SU-DHL-6 (cell line): ENCODE measurements around the gene CXXC5.
"Not testable (repeated sequence)": the region's sequence is repeated elsewhere in the genome, so short reads cannot be mapped to it uniquely, and the experiment has no call there.

Experiments used
- H2AFZ ChIP-seq: fragments of 200-600 bp; sonication (generic); 2 replicates; pipeline ENCODE4 v1.6.1; 2014; ENCODE audit warnings: low read depth, mild to moderate bottlenecking, moderate library complexity, mixed read lengths, antibody characterized with exemption, low read length; ENCODE audit not compliant: severe bottlenecking
- H3F3A ChIP-seq: fragments of 200-600 bp; shearing (Covaris generic); 2 replicates; pipeline ENCODE4 v1.6.0; 2016; ENCODE audit warnings: antibody characterized with exemption, mild to moderate bottlenecking; ENCODE audit not compliant: insufficient read depth
- H3K27ac ChIP-seq: fragments of 200-600 bp; sonication (generic); 2 replicates; pipeline ENCODE4 v1.5.1; 2016; ENCODE audit warnings: low read depth, mild to moderate bottlenecking, low read length, moderate library complexity, mixed read lengths
- H3K27me3 ChIP-seq: fragments of 200-600 bp; sonication (generic), shearing (Covaris generic); 2 replicates; pipeline ENCODE4 v1.6.0; 2014; ENCODE audit warnings: mild to moderate bottlenecking, low read length
- H3K36me3 ChIP-seq: fragments of 200-600 bp; sonication (generic); 2 replicates; pipeline ENCODE4 v1.6.1; 2014; ENCODE audit warnings: mild to moderate bottlenecking, low read length, mixed read lengths
- H3K4me2 ChIP-seq: fragments of 300-600, 200-600 bp; shearing (Covaris generic), sonication (generic); 2 replicates; pipeline ENCODE4 v1.6.0; 2014; ENCODE audit warnings: low read length, low read depth, mild to moderate bottlenecking; ENCODE audit not compliant: poor library complexity, severe bottlenecking
- H3K4me3 ChIP-seq: fragments of 200-600 bp; sonication (generic); 2 replicates; pipeline ENCODE4 v1.5.1; 2014; ENCODE audit warnings: antibody characterized with exemption, low read length, mild to moderate bottlenecking, mixed read lengths; ENCODE audit not compliant: insufficient read depth, poor library complexity, severe bottlenecking
- H3K79me2 ChIP-seq: fragments of 200-600 bp; sonication (generic); 2 replicates; pipeline ENCODE4 v1.6.1; 2014; ENCODE audit warnings: mild to moderate bottlenecking, low read length, moderate library complexity; ENCODE audit not compliant: insufficient read depth
- H3K9ac ChIP-seq: fragments of 200-600 bp; sonication (generic); 2 replicates; pipeline ENCODE4 v1.7.0; 2014; ENCODE audit warnings: mild to moderate bottlenecking, low read length
- H3K9me2 ChIP-seq: fragments of 200-600 bp; sonication (generic); replicated peaks from 2 replicates; pipeline ENCODE4 v1.6.1; 2014; ENCODE audit warnings: low read length; ENCODE audit not compliant: insufficient read depth
- H3K9me3 ChIP-seq: fragments of 200-600 bp; sonication (generic); 2 replicates; pipeline ENCODE4 v1.6.1; 2014; ENCODE audit warnings: low read length, mixed read lengths; ENCODE audit not compliant: insufficient read depth
- H4K20me1 ChIP-seq: fragments of 200-600 bp; sonication (generic); 2 replicates; pipeline ENCODE4 v1.6.1; 2014; ENCODE audit warnings: low read depth, mild to moderate bottlenecking, antibody characterized with exemption, low read length, moderate library complexity, mixed read lengths
- CTCF ChIP-seq: fragments of 200-600 bp; sonication (generic); IDR thresholded peaks from one replicate; pipeline ENCODE4 v1.5.1; 2017; ENCODE audit warnings: antibody characterized with exemption, mild to moderate bottlenecking, low read length, moderate library complexity; ENCODE audit not compliant: insufficient read depth, poor library complexity, severe bottlenecking
- EZH2phosphoT487 ChIP-seq: fragments of 200-600 bp; sonication (generic), shearing (Covaris generic); conservative IDR thresholded peaks from 2 replicates; pipeline ENCODE4 v1.6.1; 2018; ENCODE audit warnings: mild to moderate bottlenecking, antibody characterized with exemption, low read length, moderate library complexity, mixed read lengths

CXXC5 gene

GRCh38 chr5:139725073-139725830, 77.1 kb downstream of the CXXC5 start:
- Histone ChIP-seq H3K36me3 (no peaks in the 10 kb centered on the region), H4K20me1 (no peaks in the 10 kb centered on the region), H2AFZ (no peak overlapping the region), H3K4me2 (no peak overlapping the region), H3K9me3 (no peaks in the 10 kb centered on the region), H3K27me3 (no peaks in the 10 kb centered on the region), H3K9me2 (no peaks in the 10 kb centered on the region), H3K79me2 (no peaks in the 10 kb centered on the region), H3K9ac (no peak overlapping the region), H3F3A (no peaks in the 10 kb centered on the region), H3K27ac (no peak overlapping the region), H3K4me3 (no peak overlapping the region)
- no peak for TF ChIP-seq CTCF
- TF ChIP-seq EZH2phosphoT487, result no peak

GRCh38 chr5:139726248-139726647, 78.1 kb downstream of the CXXC5 start:
- no peak for TF ChIP-seq EZH2phosphoT487
- no peak for TF ChIP-seq CTCF
- Histone ChIP-seq H4K20me1 (no peaks in the 10 kb centered on the region), H3K27ac (no peak overlapping the region), H3K9me2 (no peaks in the 10 kb centered on the region), H3K9me3 (no peaks in the 10 kb centered on the region), H2AFZ (no peak overlapping the region), H3K79me2 (no peaks in the 10 kb centered on the region), H3K36me3 (no peaks in the 10 kb centered on the region), H3K4me3 (no peak overlapping the region), H3K27me3 (no peaks in the 10 kb centered on the region), H3F3A (no peaks in the 10 kb centered on the region), H3K4me2 (no peak overlapping the region), H3K9ac (no peak overlapping the region)

GRCh38 chr5:139727615-139728014, 79.5 kb downstream of the CXXC5 start:
- not testable (repeated sequence) for H4K20me1 ChIP-seq, H3K36me3 ChIP-seq, H3K79me2 ChIP-seq, H3K4me2 ChIP-seq, H2AFZ ChIP-seq, H3K4me3 ChIP-seq, H3K9ac ChIP-seq, H3K27ac ChIP-seq, H3K27me3 ChIP-seq, H3F3A ChIP-seq, H3K9me3 ChIP-seq, H3K9me2 ChIP-seq

- Histone ChIP-seq H3K27ac (no peak overlapping the region), H3K4me2 (no peak overlapping the region), H3K4me3 (no peak overlapping the region), H3K79me2 (no peaks in the 10 kb centered on the region), H2AFZ (no peak overlapping the region), H3K9ac (no peak overlapping the region), H3K27me3 (no peaks in the 10 kb centered on the region), H3K9me2 (no peaks in the 10 kb centered on the region), H3K36me3 (no peaks in the 10 kb centered on the region), H4K20me1 (no peaks in the 10 kb centered on the region), H3F3A (no peaks in the 10 kb centered on the region), H3K9me3 (no peaks in the 10 kb centered on the region)
- TF ChIP-seq CTCF (no peak), EZH2phosphoT487 (no peak)
These were observed 83.1 kb downstream of the CXXC5 start for GRCh38 chr5:139731281-139731680.
